Activated T-helper 1 cell treated with anti-CD3 and anti-CD28 coated beads, Interleukin-12 subunit alpha, Interleukin-12 subunit beta, Interleukin-2, Interleukin-4 antibody, amounts not matched to agents 30 ng/mL and 10 ng/mL and 1 ng/mL, durations not matched to agents 14 hours and 24 hours and 36 hours (primary cell): Measurements from ENCODE around the gene AFF3. TPM values are rescaled to one million over a fixed set of nuclear protein-coding genes. Genes with fewer than 3 reads are reported as not detected.

Source experiments
- DNase-seq: peaks from one replicate; pipeline ENCODE4 v3.0.0; 2021; ENCODE audit warnings: low spot score
- H3K27ac Mint-ChIP-seq: one replicate; pipeline ENCODE4 v1.8.0; 2021; ENCODE audit warnings: mild to moderate bottlenecking, mixed read lengths
- H3K27me3 Mint-ChIP-seq: one replicate; pipeline ENCODE4 v1.8.0; 2022; ENCODE audit warnings: mild to moderate bottlenecking, moderate library complexity, mixed read lengths; ENCODE audit not compliant: insufficient read depth
- H3K36me3 Mint-ChIP-seq: one replicate; pipeline ENCODE4 v1.8.0; 2021; ENCODE audit warnings: low read depth, mixed read lengths
- H3K4me1 Mint-ChIP-seq: one replicate; pipeline ENCODE4 v1.8.0; 2021; ENCODE audit warnings: low read depth, mixed read lengths
- H3K4me3 Mint-ChIP-seq: one replicate; pipeline ENCODE4 v1.8.0; 2021; ENCODE audit warnings: mild to moderate bottlenecking, moderate library complexity, mixed read lengths
- H3K9me3 Mint-ChIP-seq: one replicate; pipeline ENCODE4 v1.8.0; 2021; ENCODE audit warnings: mixed read lengths
- intact Hi-C: fragments of 100-400 bp; cut with micrococcal nuclease; formaldehyde crosslinking; loops from one replicate; pipeline ENCODE4 v1.15.1; 2024
- total RNA-seq: library from RNA; stranded (reverse); gene quantifications from 2 replicates; pipeline ENCODE4 v1.2.3, GENCODE V29; 2022

The AFF3 gene
- total RNA-seq, 1 donor from 2014 or later = 2.4 TPM

GRCh38 chr2:100015849-100016248 is 126.5 kb downstream of the AFF3 start:
- intact Hi-C loops = no loop called here
- H3K4me1 Mint-ChIP-seq = no peaks in the 10 kb centered on the region
- H3K27ac Mint-ChIP-seq = no peak overlapping the region
- H3K36me3 Mint-ChIP-seq = no peaks in the 10 kb centered on the region
- no peak for DNase-seq
- H3K27me3 Mint-ChIP-seq = no peaks in the 10 kb centered on the region
- H3K4me3 Mint-ChIP-seq = no peak overlapping the region
- no peaks in the 10 kb centered on the region for H3K9me3 Mint-ChIP-seq

GRCh38 chr2:100013892-100014677 is 128.3 kb downstream of the AFF3 start:
- intact Hi-C loops = no loop called here
- Mint-ChIP-seq H3K27me3 (no peaks in the 10 kb centered on the region), H3K9me3 (no peaks in the 10 kb centered on the region), H3K36me3 (no peaks in the 10 kb centered on the region), H3K4me3 (no peak overlapping the region), H3K4me1 (no peaks in the 10 kb centered on the region), H3K27ac (no peak overlapping the region)
- DNase-seq = no peak

- no peak overlapping the region for H3K4me3 Mint-ChIP-seq
- H3K9me3 Mint-ChIP-seq = no peaks in the 10 kb centered on the region
- no peaks in the 10 kb centered on the region for H3K27me3 Mint-ChIP-seq
- H3K4me1 Mint-ChIP-seq = no peaks in the 10 kb centered on the region
- no peaks in the 10 kb centered on the region for H3K36me3 Mint-ChIP-seq
- no peak overlapping the region for H3K27ac Mint-ChIP-seq
- no peak for DNase-seq
- intact Hi-C loops = no loop called here
Observed at GRCh38 chr2:100012561-100012960, 129.8 kb downstream of the AFF3 start.

- Mint-ChIP-seq H3K4me3 (no peak overlapping the region), H3K27ac (no peak overlapping the region), H3K27me3 (no peaks in the 10 kb centered on the region), H3K9me3 (no peaks in the 10 kb centered on the region), H3K36me3 (no peaks in the 10 kb centered on the region), H3K4me1 (no peaks in the 10 kb centered on the region)
- intact Hi-C loops = no loop called here
- DNase-seq = no peak
Observed at GRCh38 chr2:100011272-100011731, 131.1 kb downstream of the AFF3 start.

GRCh38 chr2:100010606-100011005 is 131.8 kb downstream of the AFF3 start:
- no peak overlapping the region for H3K27ac Mint-ChIP-seq
- DNase-seq = no peak
- intact Hi-C loops = no loop called here
- H3K36me3 Mint-ChIP-seq = no peaks in the 10 kb centered on the region
- no peaks in the 10 kb centered on the region for H3K9me3 Mint-ChIP-seq
- no peaks in the 10 kb centered on the region for H3K27me3 Mint-ChIP-seq
- H3K4me1 Mint-ChIP-seq = no peaks in the 10 kb centered on the region
- H3K4me3 Mint-ChIP-seq = no peak overlapping the region

GRCh38 chr2:100009743-100010142 is 132.6 kb downstream of the AFF3 start:
- Mint-ChIP-seq H3K4me1 (no peaks in the 10 kb centered on the region), H3K27ac (no peak overlapping the region), H3K4me3 (no peak overlapping the region), H3K9me3 (no peaks in the 10 kb centered on the region), H3K27me3 (no peaks in the 10 kb centered on the region), H3K36me3 (no peaks in the 10 kb centered on the region)
- DNase-seq = no peak
- intact Hi-C loops = no loop called here

GRCh38 chr2:100008956-100009355 is 133.4 kb downstream of the AFF3 start:
- Mint-ChIP-seq H3K4me1 (no peaks in the 10 kb centered on the region), H3K27ac (no peak overlapping the region), H3K36me3 (no peaks in the 10 kb centered on the region), H3K9me3 (no peaks in the 10 kb centered on the region), H3K27me3 (no peaks in the 10 kb centered on the region), H3K4me3 (no peak overlapping the region)
- no peak for DNase-seq
- intact Hi-C loops = no loop called here

GRCh38 chr2:100006516-100006915 is 135.9 kb downstream of the AFF3 start:
- H3K4me3 Mint-ChIP-seq = no peak overlapping the region
- H3K4me1 Mint-ChIP-seq = peaks cover under 1% of the 10 kb centered on the region
- no peaks in the 10 kb centered on the region for H3K9me3 Mint-ChIP-seq
- no peak for DNase-seq
- no peaks in the 10 kb centered on the region for H3K36me3 Mint-ChIP-seq
- intact Hi-C loops = no loop called here
- no peaks in the 10 kb centered on the region for H3K27me3 Mint-ChIP-seq
- no peak overlapping the region for H3K27ac Mint-ChIP-seq

- intact Hi-C loops = no loop called here
- Mint-ChIP-seq H3K4me3 (no peak overlapping the region), H3K27me3 (no peaks in the 10 kb centered on the region), H3K9me3 (no peaks in the 10 kb centered on the region), H3K27ac (no peak overlapping the region), H3K4me1 (peaks cover 13% of the 10 kb centered on the region), H3K36me3 (no peaks in the 10 kb centered on the region)
- no peak for DNase-seq
Observed at GRCh38 chr2:100004959-100005387, 137.4 kb downstream of the AFF3 start.

- H3K4me1 Mint-ChIP-seq = peaks cover 13% of the 10 kb centered on the region
Observed at GRCh38 chr2:100004348-100004884, 138.0 kb downstream of the AFF3 start.

GRCh38 chr2:100002059-100002458 is 140.3 kb downstream of the AFF3 start:
- no peak for DNase-seq
- Mint-ChIP-seq H3K27ac (no peak overlapping the region), H3K36me3 (no peaks in the 10 kb centered on the region), H3K4me1 (peaks cover 13% of the 10 kb centered on the region), H3K27me3 (no peaks in the 10 kb centered on the region), H3K9me3 (no peaks in the 10 kb centered on the region), H3K4me3 (no peak overlapping the region)
- intact Hi-C loops = no loop called here

More at GRCh38 chr2:100004348-100004884, 138.0 kb downstream of the AFF3 start:
- DNase-seq = no peak
- Mint-ChIP-seq H3K9me3 (no peaks in the 10 kb centered on the region), H3K36me3 (no peaks in the 10 kb centered on the region), H3K27ac (no peak overlapping the region), H3K27me3 (no peaks in the 10 kb centered on the region), H3K4me3 (no peak overlapping the region)
- intact Hi-C loops = no loop called here

GRCh38 chr2:100000915-100001707 is 141.3 kb downstream of the AFF3 start:
- intact Hi-C loops = no loop called here
- DNase-seq = no peak
- H3K4me3 Mint-ChIP-seq = peak overlapping the region; percentile 16
- H3K27ac Mint-ChIP-seq = no peak overlapping the region
- H3K9me3 Mint-ChIP-seq = no peaks in the 10 kb centered on the region
- H3K36me3 Mint-ChIP-seq = no peaks in the 10 kb centered on the region
- no peaks in the 10 kb centered on the region for H3K27me3 Mint-ChIP-seq
- H3K4me1 Mint-ChIP-seq = peaks cover 13% of the 10 kb centered on the region
